ENCODE measurements around the gene OGFOD1.

The OGFOD1 gene

GRCh38 chr16:56450986-56451752 is at the start of gene OGFOD1, which contains the start of gene NUDT21:
Gene OGFOD1 (plus strand): TSS chr16:56451554. CDS start chr16:56451613, 59 bp downstream.
Gene NUDT21 (minus strand): TSS chr16:56451332. CDS start chr16:56451202, 130 bp downstream.
- peak; percentile 96 for DNase-seq (ENCODE audit: low read depth)

- no peak for DNase-seq (ENCODE audit: low read depth)
These were observed 45.2 kb upstream of the OGFOD1 start for GRCh38 chr16:56405977-56406672.

- no peak for DNase-seq (ENCODE audit: low read depth)
These were observed 42.8 kb upstream of the OGFOD1 start for GRCh38 chr16:56408379-56409098.

- no peak for DNase-seq (ENCODE audit: low read depth)
These were observed 42.2 kb upstream of the OGFOD1 start for GRCh38 chr16:56409195-56409594.

DNA sequence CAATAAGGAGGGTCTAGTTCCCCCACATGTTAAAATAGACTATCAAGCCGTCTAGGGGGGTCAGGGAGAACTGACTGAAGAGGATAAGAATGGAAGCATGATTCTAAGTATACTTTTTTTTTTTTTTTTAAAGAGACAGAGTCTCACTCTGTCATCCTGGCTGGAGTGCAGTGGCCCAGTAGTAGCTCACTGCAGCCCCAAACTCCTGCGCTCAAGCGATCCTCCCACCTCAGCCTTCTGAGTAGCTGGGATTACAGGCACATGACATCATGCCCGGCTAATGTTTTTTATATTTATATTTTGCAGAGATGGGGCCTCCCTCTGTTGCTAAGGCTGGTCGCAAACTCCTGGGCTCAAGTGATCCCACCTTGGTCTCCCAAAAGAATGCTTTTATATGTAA is 40.2 kb upstream of the OGFOD1 start:
- no peak for DNase-seq (ENCODE audit: low read depth)

DNA sequence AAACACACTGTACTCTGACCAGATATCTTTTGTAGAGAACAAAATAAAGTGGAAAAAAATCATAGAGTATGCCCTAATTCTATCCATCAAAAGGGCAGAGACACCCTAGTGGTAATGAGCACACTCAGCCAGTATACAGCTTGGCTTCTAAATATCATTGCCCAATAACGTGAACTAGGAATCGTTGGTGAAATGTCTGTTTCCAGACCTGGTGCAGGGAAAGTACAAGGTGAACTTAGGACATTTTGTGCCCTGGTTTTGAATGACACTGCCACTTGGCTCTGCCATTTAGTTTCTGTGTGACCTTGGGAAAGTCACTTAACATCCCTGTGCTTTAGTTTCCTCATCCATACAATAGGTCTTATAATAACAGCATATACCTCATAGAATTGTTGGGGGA is 39.7 kb upstream of the OGFOD1 start:
- no peak for DNase-seq (ENCODE audit: low read depth)

DNA sequence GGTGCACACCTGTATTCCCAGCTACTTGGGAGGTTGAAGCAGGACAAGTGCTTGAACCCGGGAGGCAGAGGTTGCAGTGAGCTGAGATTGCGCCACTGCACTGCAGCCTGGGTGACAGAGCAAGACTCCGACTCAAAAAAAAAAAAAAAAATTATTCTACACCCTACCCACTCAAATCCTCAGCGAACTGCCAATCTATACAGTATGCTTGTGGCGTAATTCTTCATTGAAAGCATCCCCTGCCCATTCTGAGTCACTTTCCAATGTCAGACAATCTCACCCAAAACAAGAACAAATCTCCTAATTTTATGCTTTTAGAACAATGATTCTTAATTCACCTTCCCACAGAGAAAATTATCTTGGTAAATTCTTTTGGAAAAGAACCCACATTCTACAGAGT is 38.0 kb upstream of the OGFOD1 start:
- no peak for DNase-seq (ENCODE audit: low read depth)

GRCh38 chr16:56414366-56414765 is 37.0 kb upstream of the OGFOD1 start:
- no peak for DNase-seq (ENCODE audit: low read depth)

DNA sequence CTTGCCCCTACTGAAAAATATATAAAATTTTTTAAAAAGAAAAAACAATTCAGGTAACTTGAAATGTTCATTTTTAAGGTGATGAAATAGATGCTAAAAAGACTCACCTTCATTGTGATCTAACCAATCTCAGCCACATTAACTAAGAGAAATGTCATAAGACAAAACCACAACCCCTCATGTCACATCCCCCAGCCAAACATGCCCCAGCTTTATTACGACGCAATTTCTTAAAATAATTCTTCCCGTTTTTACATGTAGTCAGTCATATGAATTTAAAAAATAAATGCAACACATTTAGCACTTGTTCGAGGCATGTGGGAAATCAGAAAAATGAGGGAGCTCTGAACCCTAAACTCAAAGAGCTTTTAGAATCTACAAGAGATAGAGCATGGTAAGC is 35.5 kb upstream of the OGFOD1 start:
- DNase-seq (ENCODE audit: low read depth), result no peak

GRCh38 chr16:56417138-56417537 is 34.2 kb upstream of the OGFOD1 start:
- no peak for DNase-seq (ENCODE audit: low read depth)

GRCh38 chr16:56419740-56420548 is 31.4 kb upstream of the OGFOD1 start:
- DNase-seq (ENCODE audit: low read depth), result no peak

- no peak for DNase-seq (ENCODE audit: low read depth)
These were observed 30.7 kb upstream of the OGFOD1 start for GRCh38 chr16:56420613-56421012.

DNA sequence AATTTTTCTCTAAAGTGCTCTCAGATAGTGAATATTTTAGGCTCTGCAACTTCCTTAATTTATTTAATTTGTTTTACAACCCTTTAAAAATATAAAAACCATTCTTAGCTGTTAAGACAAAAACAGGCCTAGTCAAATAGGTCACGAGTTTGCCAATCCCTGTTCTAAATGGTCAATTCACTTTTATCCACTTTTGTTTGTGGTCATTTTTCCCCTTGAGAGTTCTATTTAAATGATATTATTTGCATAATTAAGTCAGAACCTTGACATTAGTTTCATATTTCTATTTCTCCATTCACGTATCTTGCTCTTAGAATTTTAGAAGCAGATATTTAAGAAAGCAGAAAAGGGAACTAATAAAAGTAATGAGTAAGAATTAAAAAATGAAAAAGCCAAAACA is 30.0 kb upstream of the OGFOD1 start:
- DNase-seq (ENCODE audit: low read depth), result no peak

GRCh38 chr16:56421976-56422669 is 29.2 kb upstream of the OGFOD1 start:
- DNase-seq (ENCODE audit: low read depth), result no peak

DNA sequence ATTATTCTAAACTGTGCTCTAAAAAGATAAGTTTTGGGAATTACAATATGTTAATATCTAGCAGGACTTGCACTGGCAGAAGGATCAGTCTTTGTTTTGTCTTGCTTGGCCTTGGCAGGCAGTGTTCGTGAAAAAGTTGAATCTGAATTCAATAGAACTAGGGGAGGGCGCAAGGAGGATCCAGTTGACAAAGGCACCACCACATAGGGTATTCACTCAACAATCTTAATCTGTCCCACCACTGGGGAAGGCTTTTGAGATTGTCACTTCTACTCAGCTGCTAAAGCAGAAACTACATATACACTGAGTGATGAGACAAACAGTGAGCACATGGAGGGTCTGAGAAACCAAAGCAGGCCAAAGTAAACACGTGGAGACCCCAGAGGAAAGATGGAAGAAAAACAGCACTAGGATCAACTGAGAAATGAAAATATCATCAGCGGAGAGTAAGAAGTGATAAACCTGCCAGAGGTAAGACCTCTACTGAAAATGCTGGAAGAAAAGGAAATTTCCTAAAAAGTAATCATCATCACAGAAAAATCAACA is 28.4 kb upstream of the OGFOD1 start:
- DNase-seq (ENCODE audit: low read depth), result no peak

DNA sequence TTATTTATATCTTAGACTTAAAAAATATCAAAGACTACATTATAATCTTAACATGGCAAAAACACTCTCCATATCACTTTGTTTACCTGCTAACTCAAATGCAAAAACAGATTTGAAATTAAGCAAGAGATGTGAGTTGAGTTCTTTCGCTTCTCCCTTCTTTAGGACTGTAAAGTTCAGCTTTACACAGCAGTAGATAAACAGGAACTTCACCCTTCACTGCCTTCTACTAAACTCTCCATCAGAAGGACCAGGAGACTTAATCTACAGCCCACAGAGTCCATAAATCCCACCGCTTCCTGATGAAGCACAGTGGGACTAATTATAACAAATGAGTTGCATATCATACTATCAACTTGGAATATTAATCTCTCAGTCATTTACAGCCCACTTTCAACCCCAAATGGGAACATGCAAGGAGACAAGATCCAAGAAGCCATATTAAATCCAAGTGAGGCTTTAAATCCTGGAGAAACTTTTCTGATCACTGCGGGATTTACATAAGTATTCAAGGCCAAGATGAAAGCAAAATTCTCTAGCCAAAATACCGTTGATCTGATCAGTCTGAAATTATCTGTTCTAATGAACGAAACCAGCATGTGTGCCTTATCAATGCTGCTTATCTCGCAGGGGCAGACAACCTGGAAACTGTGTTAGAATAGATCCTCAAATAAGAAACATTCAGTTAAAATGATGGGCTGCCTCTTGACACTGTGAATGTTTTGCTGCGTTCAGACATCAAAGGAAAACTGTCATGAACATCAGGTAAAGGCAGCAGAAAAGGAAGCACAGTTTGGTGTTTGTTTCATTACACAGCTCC is 27.6 kb upstream of the OGFOD1 start:
- no peak for DNase-seq (ENCODE audit: low read depth)

- no peak for DNase-seq (ENCODE audit: low read depth)
These were observed 27.0 kb upstream of the OGFOD1 start for GRCh38 chr16:56424404-56424764.

DNA sequence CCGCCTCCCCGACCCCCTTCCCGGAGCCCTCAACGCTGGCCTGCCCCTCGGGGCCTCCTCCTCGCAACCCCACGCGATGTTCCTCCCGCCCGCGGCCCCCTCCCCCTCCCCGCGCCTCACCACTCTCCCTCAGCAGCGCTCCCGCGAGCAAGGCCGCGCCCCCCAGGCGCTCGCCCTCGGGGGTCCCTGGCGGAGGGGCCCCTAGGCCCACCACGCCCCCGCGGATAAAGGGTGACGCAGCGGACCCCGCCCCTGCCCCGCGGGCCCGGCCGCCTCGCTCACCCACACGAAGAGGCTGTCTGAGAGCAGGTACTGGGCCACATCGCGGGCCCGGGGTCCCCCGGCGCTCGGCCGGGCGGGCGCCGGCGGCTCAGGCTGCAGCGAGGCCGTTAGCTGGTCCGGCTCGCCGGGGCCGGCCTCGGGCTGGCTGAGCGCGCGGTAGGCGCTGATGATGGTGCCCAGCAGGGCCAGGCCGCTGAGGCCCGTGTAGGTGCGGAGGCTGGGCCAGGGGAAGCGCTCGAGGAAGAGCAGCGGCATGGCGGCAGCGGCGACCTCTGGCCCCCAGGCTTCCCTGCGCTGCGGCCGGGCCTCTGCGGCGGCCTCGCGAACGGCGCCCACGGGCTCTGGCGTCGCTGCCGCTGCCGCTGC is 26.4 kb upstream of the OGFOD1 start:
- no peak for DNase-seq (ENCODE audit: low read depth)

- DNase-seq (ENCODE audit: low read depth), result peak; percentile 61
These were observed 25.9 kb upstream of the OGFOD1 start, which contains the start of gene AMFR for GRCh38 chr16:56425439-56425832. Gene AMFR (minus strand): TSS chr16:56425545. CDS start chr16:56425327, 218 bp downstream.

DNA sequence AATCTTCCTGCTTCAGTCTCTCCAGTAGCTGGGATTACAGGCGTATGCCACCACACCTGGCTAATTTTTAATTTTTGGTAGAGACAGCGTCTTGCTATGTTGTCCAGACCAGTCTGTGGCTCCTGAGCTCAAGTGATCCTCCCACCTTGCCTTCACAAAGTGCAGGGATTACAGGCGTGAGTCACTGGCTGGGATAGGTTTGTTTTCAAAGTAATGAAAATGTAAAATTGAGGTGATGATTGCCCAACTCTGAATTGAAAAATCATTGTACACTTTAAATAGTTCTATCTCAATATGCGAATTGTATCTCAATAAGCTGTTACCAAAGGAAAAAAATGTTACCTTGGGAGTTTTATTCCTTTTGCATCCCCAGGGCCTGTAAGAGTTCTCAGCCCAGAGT is 24.8 kb upstream of the OGFOD1 start:
- no peak for DNase-seq (ENCODE audit: low read depth)

All from fibroblast of the conjunctiva (primary cell).